K562 (cell line): Measurements from ENCODE around the gene LGR6. TPM values are rescaled to one million over a fixed set of nuclear protein-coding genes. Genes with fewer than 3 reads are reported as not detected.

Experiments
- AFF1 ChIP-seq, 2 experiments: fragments of 450-650 bp; IDR thresholded peaks; 2 replicates each; pipeline ENCODE4 v1.6.1; 2018; ENCODE audit warnings: mild to moderate bottlenecking in 2 of 2, low read depth in 1 of 2; ENCODE audit not compliant: partially characterized antibody in 2 of 2
- BCOR ChIP-seq: fragments of 450-650 bp; IDR thresholded peaks from 2 replicates; pipeline ENCODE4 v1.6.1; 2016
- BRF1 ChIP-seq: IDR thresholded peaks from 3 replicates; pipeline ENCODE4 v1.6.1; 2011; ENCODE audit warnings: borderline replicate concordance, mild to moderate bottlenecking; ENCODE audit not compliant: insufficient read length; ENCODE audit errors: extremely low read depth
- CHAMP1 ChIP-seq: fragments of 450-650 bp; IDR thresholded peaks from 2 replicates; pipeline ENCODE4 v1.6.1; 2016; ENCODE audit warnings: mild to moderate bottlenecking
- HNRNPH1 ChIP-seq: fragments of 200-400 bp; formaldehyde crosslinking; optimal IDR thresholded peaks from 2 replicates; pipeline ENCODE3; 2017; ENCODE audit warnings: low read depth, mild to moderate bottlenecking, low read length, moderate library complexity
- ID3 ChIP-seq, 2 experiments: fragments of 250-450 bp in 1 of 2; fragments of 450-650 bp in 1 of 2; sonication (Bioruptor Pico) in 1 of 2; IDR thresholded peaks; 2 replicates each; pipeline versions ENCODE4 v1.6.1 to v1.8.0; 2016 to 2021; ENCODE audit warnings: mild to moderate bottlenecking in 2 of 2, moderate library complexity in 2 of 2, missing compliant biosample characterization in 1 of 2, missing genetic modification characterization in 1 of 2
- LCOR ChIP-seq: sonication (generic); formaldehyde crosslinking; IDR thresholded peaks from 2 replicates; pipeline ENCODE4 v1.8.0; 2022; ENCODE audit warnings: mild to moderate bottlenecking, missing genetic modification reagents
- MAFF ChIP-seq: IDR thresholded peaks from 2 replicates; pipeline ENCODE4 v1.6.1; 2012; ENCODE audit warnings: low read length, improper control_type of control experiment
- OTX1 ChIP-seq: fragments of 450-650 bp; formaldehyde crosslinking; IDR thresholded peaks from 2 replicates; pipeline ENCODE4 v1.4.0; 2022; ENCODE audit warnings: mild to moderate bottlenecking
- POLR3G ChIP-seq: IDR thresholded peaks from 2 replicates; pipeline ENCODE4 v1.6.1; 2011; ENCODE audit not compliant: insufficient read length, insufficient replicate concordance; ENCODE audit errors: extremely low read depth
- THRAP3 ChIP-seq: fragments of 450-650 bp; IDR thresholded peaks from 2 replicates; pipeline ENCODE4 v1.6.1; 2016; ENCODE audit warnings: mild to moderate bottlenecking, inconsistent platforms, borderline replicate concordance
- USF2 ChIP-seq: sonication (generic); formaldehyde crosslinking; IDR thresholded peaks from 2 replicates; pipeline ENCODE4 v1.5.0; 2020; ENCODE audit warnings: missing genetic modification reagents
- ZC3H8 ChIP-seq: fragments of 450-650 bp; IDR thresholded peaks from 2 replicates; pipeline ENCODE4 v1.6.1; 2017
- ZNF212 ChIP-seq: fragments of 450-650 bp; formaldehyde crosslinking; IDR thresholded peaks from 2 replicates; pipeline ENCODE4 v1.4.0; 2020; ENCODE audit warnings: mild to moderate bottlenecking
- ZNF232 ChIP-seq: sonication (generic); formaldehyde crosslinking; IDR thresholded peaks from 2 replicates; pipeline ENCODE4 v1.8.0; 2022; ENCODE audit warnings: mild to moderate bottlenecking, missing genetic modification reagents
- ZNF639 ChIP-seq, 2 experiments: fragments of 200-800 bp in 1 of 2; sonication (Bioruptor generic) in 1 of 2; sonication (generic) in 1 of 2; formaldehyde crosslinking in 1 of 2; IDR thresholded peaks in 1 of 2; conservative IDR thresholded peaks in 1 of 2; 2 replicates each; pipeline versions ENCODE4 v1.5.0 to v1.6.1; 2016 to 2020; ENCODE audit warnings: missing compliant biosample characterization in 1 of 2, missing genetic modification characterization in 1 of 2, missing genetic modification reagents in 1 of 2
- polyA plus RNA-seq, 8 experiments: library from polyadenylated mRNA; depleted of rRNA in 4 of 8; stranded (reverse) in 5 of 8; unstranded in 3 of 8; fragments of >200 nt; fragmentation: Nextera tagmentation in 2 of 8; fragmentation: Illumina TruSeq in 1 of 8; extraction: Ambion mirVana in 2 of 8; extraction: Trizol in 1 of 8; gene quantifications; 2 replicates each; pipeline versions ENCODE4 v1.2.1 to v1.2.3, GENCODE V29; 2011 to 2014; ENCODE audit warnings: inconsistent platforms in 1 of 8, missing spikeins in 1 of 8
- total RNA-seq, 7 experiments: library from RNA; depleted of rRNA in 6 of 7; stranded (reverse); fragments of >200 nt in 6 of 7; fragmentation: Illumina TruSeq in 2 of 7; extraction: Trizol in 2 of 7; gene quantifications; 2 replicates each; pipeline versions ENCODE4 v1.2.1 to v1.2.3, GENCODE V29; 2011 to 2021; ENCODE audit warnings: low replicate concordance in 1 of 7

The LGR6 gene
- total and polyA plus RNA-seq, 9 of the 15 experiments (the other 6 are each of a cell fraction or from before 2014, with no cell fraction given) = 0.01 to 0.54 (median 0.17) TPM; not detected in 1

- TF ChIP-seq POLR3G (no peak), MAFF (no peak), ZC3H8 (no peak), ZNF232 (CRISPR knock-in tag) (no peak), ID3 (CRISPR knock-in tag; IDR thresholded peaks at IDR 0.05) (no peak), ID3 (tag; IDR thresholded peaks at IDR 0.05) (peak; percentile 68), ZNF639 (CRISPR knock-in tag; conservative IDR thresholded peaks at IDR 0.05 in 1 of 2, IDR thresholded peaks at IDR 0.05 in 1 of 2) (0 out of 4 replicates have a peak, but pooled peaks of 1 of the 2 experiments have one; percentile 44), CHAMP1 (no peak), OTX1 (no peak), HNRNPH1 (no peak), LCOR (CRISPR knock-in tag) (no peak), THRAP3 (no peak), USF2 (no peak), ZNF212 (CRISPR knock-in tag) (no peak), BCOR (0 out of 2 replicates have a peak, but pooled peaks have one; percentile 4), BRF1 (no peak), AFF1 (IDR thresholded peaks at IDR 0.05; ENCODE audit: low read depth in 1 of 2, partially characterized antibody in 2 of 2) (no peak)
Observed at GRCh38 chr1:202164271-202165037, 29.1 kb upstream of the LGR6 start (continued).
